Sigmoid colon (tissue), 7 donors: ENCODE data around the gene SLC35F4. TPM values are rescaled to one million over a fixed set of nuclear protein-coding genes. Genes with fewer than 3 reads are reported as not detected.

Source experiments
- DNase-seq: peaks from one replicate; pipeline ENCODE4 v3.0.0-alpha.2; 2019
- H3K27ac ChIP-seq, 4 donors: fragments of 200-600 bp; sonication (generic); one replicate each; pipeline ENCODE4 v1.5.1; 2016 to 2019; ENCODE audit warnings: mild to moderate bottlenecking in 1 of 4
- H3K27me3 ChIP-seq, 3 donors: fragments of 200-600 bp; sonication (generic); one replicate each; pipeline ENCODE4 v1.5.1; 2019; ENCODE audit warnings: mild to moderate bottlenecking in 1 of 3
- H3K36me3 ChIP-seq, 4 donors: fragments of 200-600 bp; sonication (generic); one replicate each; pipeline ENCODE4 v1.5.1; 2016 to 2019
- H3K4me1 ChIP-seq, 4 donors: fragments of 200-600 bp; sonication (generic); one replicate each; pipeline ENCODE4 v1.5.1; 2017 to 2019
- H3K4me3 ChIP-seq, 4 donors: fragments of 200-600 bp; sonication (generic); one replicate each; pipeline ENCODE4 v1.5.1; 2017 to 2019; ENCODE audit warnings: mild to moderate bottlenecking in 2 of 4, moderate library complexity in 1 of 4
- H3K9me3 ChIP-seq, 4 donors: fragments of 200-600 bp in 3 of 4; sonication (generic) in 3 of 4; one replicate each; pipeline versions ENCODE4 v1.5.1 to v1.6.1; 2013 to 2019
- CTCF ChIP-seq, 4 experiments: fragments of 450-650 bp in 3 of 4; fragments of 200-600 bp in 1 of 4; IDR thresholded peaks; one replicate each; pipeline ENCODE4 v1.5.1; 2016 to 2019; ENCODE audit warnings: antibody characterized with exemption in 4 of 4, mild to moderate bottlenecking in 3 of 4, moderate library complexity in 2 of 4
- EP300 ChIP-seq, 4 donors: sonication (generic); formaldehyde crosslinking; IDR thresholded peaks; one replicate each; pipeline ENCODE4 v1.6.1; 2017; ENCODE audit warnings: antibody characterized with exemption in 4 of 4
- POLR2A ChIP-seq, 2 donors: fragments of 450-650 bp; IDR thresholded peaks; one replicate each; pipeline ENCODE4 v1.6.1; 2016; ENCODE audit warnings: antibody characterized with exemption in 2 of 2, mild to moderate bottlenecking in 2 of 2, moderate library complexity in 2 of 2
- POLR2AphosphoS5 ChIP-seq, 4 donors: sonication (generic); formaldehyde crosslinking; IDR thresholded peaks; one replicate each; pipeline ENCODE4 v1.6.1; 2017; ENCODE audit warnings: antibody characterized with exemption in 4 of 4
- WGBS, 2 donors: extraction: QIAGEN DNeasy Blood & Tissue Kit; methylation state at CpG; one replicate each; pipeline ENCODE4 v1.1.7; 2013; 5-methylcytosine and 5-hydroxymethylcytosine counted together
- intact Hi-C: fragments of 100-400 bp; cut with DNase I; formaldehyde crosslinking; loops from one replicate; pipeline ENCODE4 v1.15.1; 2023
- polyA plus RNA-seq, 3 donors: library from polyadenylated mRNA; stranded (reverse); fragments of 200-250 nt; gene quantifications; one replicate each; pipeline ENCODE4 v1.2.3, GENCODE V29; 2013
- total RNA-seq, 4 donors: library from RNA; depleted of rRNA; stranded (reverse); fragments of >200 nt; gene quantifications; one replicate each; pipeline ENCODE4 v1.1.0, GENCODE V29; 2016
- donor health status: healthy with polysubstance abuse.
- donor health status: Bipolar disorder and iron deficiency.
- donor health status: healthy.

SLC35F4 gene
- total and polyA plus RNA-seq, 7 donors, result not detected

GRCh38 chr14:57831981-57832380, 33.9 kb downstream of the SLC35F4 start:
- H3K27me3 ChIP-seq, result no peaks in the 10 kb centered on the region
- 11 to 15% methylated on average over 5 of the region's 5 CpGs for WGBS, 2 donors
- TF ChIP-seq POLR2AphosphoS5 (IDR thresholded peaks at IDR 0.05) (no peak), POLR2A (IDR thresholded peaks at IDR 0.05) (no peak), EP300 (IDR thresholded peaks at IDR 0.05) (no peak), CTCF (IDR thresholded peaks at IDR 0.05) (no peak)

GRCh38 chr14:57828713-57829112, 37.2 kb downstream of the SLC35F4 start:
- 49 to 82% methylated on average over 2 of the region's 2 CpGs for WGBS, 2 donors
- DNase-seq, result no peak
- no peaks in the 10 kb centered on the region for H3K9me3 ChIP-seq
- H3K27ac ChIP-seq, result no peak overlapping the region
- H3K27me3 ChIP-seq, result no peaks in the 10 kb centered on the region
- H3K4me3 ChIP-seq, result no peak overlapping the region
- intact Hi-C loops, result no loop called here
- H3K4me1 ChIP-seq, result peaks cover 0 to 7% (median 3%) of the 10 kb centered on the region in 4 donors
- no peaks in the 10 kb centered on the region for H3K36me3 ChIP-seq
- TF ChIP-seq POLR2AphosphoS5 (IDR thresholded peaks at IDR 0.05) (no peak), POLR2A (IDR thresholded peaks at IDR 0.05) (no peak), EP300 (IDR thresholded peaks at IDR 0.05) (no peak), CTCF (IDR thresholded peaks at IDR 0.05) (no peak)

More at GRCh38 chr14:57831981-57832380, 33.9 kb downstream of the SLC35F4 start:
- Histone ChIP-seq H3K4me1 (peaks cover 0 to 7% (median 3%) of the 10 kb centered on the region in 4 donors), H3K36me3 (no peaks in the 10 kb centered on the region), H3K27ac (no peak overlapping the region), H3K4me3 (no peak overlapping the region), H3K9me3 (no peaks in the 10 kb centered on the region)
- intact Hi-C loops, result no loop called here
- DNase-seq, result no peak

GRCh38 chr14:57823015-57823660, 42.8 kb downstream of the SLC35F4 start:
- Histone ChIP-seq H3K36me3 (no peaks in the 10 kb centered on the region), H3K27me3 (no peaks in the 10 kb centered on the region), H3K9me3 (no peaks in the 10 kb centered on the region), H3K4me1 (no peaks in the 10 kb centered on the region), H3K27ac (no peak overlapping the region), H3K4me3 (no peak overlapping the region)
- TF ChIP-seq POLR2AphosphoS5 (IDR thresholded peaks at IDR 0.05), result no peak
- no peak for TF ChIP-seq CTCF (IDR thresholded peaks at IDR 0.05)
- TF ChIP-seq POLR2A (IDR thresholded peaks at IDR 0.05), result no peak
- no peak for TF ChIP-seq EP300 (IDR thresholded peaks at IDR 0.05)
- WGBS, 2 donors, result 70 to 87% methylated on average over 4 of the region's 4 CpGs
- intact Hi-C loops, result no loop called here
- DNase-seq, result no peak

- H3K4me1 ChIP-seq, result no peaks in the 10 kb centered on the region
- no peak for TF ChIP-seq EP300 (IDR thresholded peaks at IDR 0.05)
- no peak for TF ChIP-seq POLR2AphosphoS5 (IDR thresholded peaks at IDR 0.05)
- TF ChIP-seq POLR2A (IDR thresholded peaks at IDR 0.05), result no peak
- no peak for TF ChIP-seq CTCF (IDR thresholded peaks at IDR 0.05)
- DNase-seq, result no peak
- no peak overlapping the region for H3K4me3 ChIP-seq
- intact Hi-C loops, result no loop called here
- H3K27me3 ChIP-seq, result no peaks in the 10 kb centered on the region
- no peaks in the 10 kb centered on the region for H3K9me3 ChIP-seq
- H3K36me3 ChIP-seq, result no peaks in the 10 kb centered on the region
- no peak overlapping the region for H3K27ac ChIP-seq
Measured at GRCh38 chr14:57822081-57822480, 43.8 kb downstream of the SLC35F4 start.

- Histone ChIP-seq H3K4me1 (no peaks in the 10 kb centered on the region), H3K27me3 (no peaks in the 10 kb centered on the region), H3K36me3 (no peaks in the 10 kb centered on the region), H3K9me3 (no peaks in the 10 kb centered on the region), H3K27ac (no peak overlapping the region), H3K4me3 (no peak overlapping the region)
- DNase-seq, result no peak
- 91 to 93% methylated on average over 2 of the region's 2 CpGs for WGBS, 2 donors
- intact Hi-C loops, result no loop called here
- TF ChIP-seq POLR2AphosphoS5 (IDR thresholded peaks at IDR 0.05), result no peak
Measured at GRCh38 chr14:57820581-57820980, 45.3 kb downstream of the SLC35F4 start.
